ENCODE measurements around the gene FRMD4B. TPM values are rescaled to one million over a fixed set of nuclear protein-coding genes. Genes with fewer than 3 reads are reported as not detected.

The FRMD4B gene
- total and polyA plus RNA-seq, 2 experiments from 2014 or later: 6.4 to 12.8 TPM

DNA sequence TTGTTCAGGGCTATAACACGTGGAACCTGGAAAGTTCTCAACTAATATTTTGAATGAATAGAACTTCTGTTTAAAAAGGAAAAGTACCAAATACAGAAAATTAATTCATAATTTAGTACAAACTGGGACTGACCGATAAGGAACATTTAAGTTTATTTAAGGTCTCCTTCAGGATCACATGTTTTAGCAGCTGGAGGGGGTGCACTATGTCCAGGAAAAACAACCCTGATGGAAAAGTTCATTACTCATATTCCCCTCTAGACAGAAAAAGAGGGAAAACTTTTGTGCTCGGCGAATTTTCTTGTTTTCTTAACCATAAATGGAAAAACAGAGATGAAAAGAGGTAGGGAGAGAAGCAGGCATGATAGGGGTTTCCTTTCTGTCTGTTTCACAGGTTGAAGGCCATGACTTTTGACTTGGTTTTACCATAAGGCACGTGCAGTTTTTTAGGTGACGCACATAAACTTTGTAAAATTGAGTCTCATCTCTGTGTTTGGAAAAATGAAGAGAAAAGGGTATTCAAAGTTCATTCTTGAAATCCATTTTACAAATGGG is 26.5 kb downstream of the FRMD4B start:
- no peak for DNase-seq (ENCODE audit: low spot score)
- Histone ChIP-seq H4K20me1 (replicated peaks; ENCODE audit: insufficient read depth) (no peaks in the 10 kb centered on the region), H3K4me3 (no peak overlapping the region), H3K79me2 (replicated peaks; ENCODE audit: insufficient read depth) (no peaks in the 10 kb centered on the region), H3K4me2 (no peak overlapping the region), H3K27ac (ENCODE audit: low read depth) (no peak overlapping the region), H3K4me1 (ENCODE audit: insufficient read depth) (no peaks in the 10 kb centered on the region), H3K27me3 (ENCODE audit: insufficient read depth) (no peaks in the 10 kb centered on the region), H2AFZ (no peak overlapping the region), H3F3A (replicated peaks; ENCODE audit: low read depth) (no peaks in the 10 kb centered on the region), H3K9me2 (ENCODE audit: insufficient read depth) (no peaks in the 10 kb centered on the region), H3K36me3 (ENCODE audit: insufficient read depth) (no peaks in the 10 kb centered on the region)
- no peak overlapping the region for H3K4me3 Mint-ChIP-seq
- no peak for ATAC-seq
- no peaks in the 10 kb centered on the region for H3K27me3 Mint-ChIP-seq (ENCODE audit: insufficient read depth, low read depth, poor library complexity)
- peaks cover 10% of the 10 kb centered on the region; the same call in 2 of the 3 replicates for H3K9me3 Mint-ChIP-seq
- peaks cover 3% of the 10 kb centered on the region; the same call in 1 of the 3 replicates for H3K4me1 Mint-ChIP-seq
- no peak overlapping the region for H3K27ac Mint-ChIP-seq
- TF ChIP-seq, protein P1, sequence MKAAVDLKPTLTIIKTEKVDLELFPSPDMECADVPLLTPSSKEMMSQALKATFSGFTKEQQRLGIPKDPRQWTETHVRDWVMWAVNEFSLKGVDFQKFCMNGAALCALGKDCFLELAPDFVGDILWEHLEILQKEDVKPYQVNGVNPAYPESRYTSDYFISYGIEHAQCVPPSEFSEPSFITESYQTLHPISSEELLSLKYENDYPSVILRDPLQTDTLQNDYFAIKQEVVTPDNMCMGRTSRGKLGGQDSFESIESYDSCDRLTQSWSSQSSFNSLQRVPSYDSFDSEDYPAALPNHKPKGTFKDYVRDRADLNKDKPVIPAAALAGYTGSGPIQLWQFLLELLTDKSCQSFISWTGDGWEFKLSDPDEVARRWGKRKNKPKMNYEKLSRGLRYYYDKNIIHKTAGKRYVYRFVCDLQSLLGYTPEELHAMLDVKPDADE (IDR thresholded peaks at IDR 0.05): no peak
- TF ChIP-seq ZNF331 (CRISPR knock-in tag; IDR thresholded peaks at IDR 0.05; ENCODE audit: low read depth) (no peak), JUNB (IDR thresholded peaks at IDR 0.05; ENCODE audit: unreplicated experiment) (no peak)
- TF ChIP-seq, protein P2, sequence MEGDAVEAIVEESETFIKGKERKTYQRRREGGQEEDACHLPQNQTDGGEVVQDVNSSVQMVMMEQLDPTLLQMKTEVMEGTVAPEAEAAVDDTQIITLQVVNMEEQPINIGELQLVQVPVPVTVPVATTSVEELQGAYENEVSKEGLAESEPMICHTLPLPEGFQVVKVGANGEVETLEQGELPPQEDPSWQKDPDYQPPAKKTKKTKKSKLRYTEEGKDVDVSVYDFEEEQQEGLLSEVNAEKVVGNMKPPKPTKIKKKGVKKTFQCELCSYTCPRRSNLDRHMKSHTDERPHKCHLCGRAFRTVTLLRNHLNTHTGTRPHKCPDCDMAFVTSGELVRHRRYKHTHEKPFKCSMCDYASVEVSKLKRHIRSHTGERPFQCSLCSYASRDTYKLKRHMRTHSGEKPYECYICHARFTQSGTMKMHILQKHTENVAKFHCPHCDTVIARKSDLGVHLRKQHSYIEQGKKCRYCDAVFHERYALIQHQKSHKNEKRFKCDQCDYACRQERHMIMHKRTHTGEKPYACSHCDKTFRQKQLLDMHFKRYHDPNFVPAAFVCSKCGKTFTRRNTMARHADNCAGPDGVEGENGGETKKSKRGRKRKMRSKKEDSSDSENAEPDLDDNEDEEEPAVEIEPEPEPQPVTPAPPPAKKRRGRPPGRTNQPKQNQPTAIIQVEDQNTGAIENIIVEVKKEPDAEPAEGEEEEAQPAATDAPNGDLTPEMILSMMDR (conservative IDR thresholded peaks at IDR 0.05; ENCODE audit: low read depth in 2 of 2): no peak
- TF ChIP-seq, protein P3, sequence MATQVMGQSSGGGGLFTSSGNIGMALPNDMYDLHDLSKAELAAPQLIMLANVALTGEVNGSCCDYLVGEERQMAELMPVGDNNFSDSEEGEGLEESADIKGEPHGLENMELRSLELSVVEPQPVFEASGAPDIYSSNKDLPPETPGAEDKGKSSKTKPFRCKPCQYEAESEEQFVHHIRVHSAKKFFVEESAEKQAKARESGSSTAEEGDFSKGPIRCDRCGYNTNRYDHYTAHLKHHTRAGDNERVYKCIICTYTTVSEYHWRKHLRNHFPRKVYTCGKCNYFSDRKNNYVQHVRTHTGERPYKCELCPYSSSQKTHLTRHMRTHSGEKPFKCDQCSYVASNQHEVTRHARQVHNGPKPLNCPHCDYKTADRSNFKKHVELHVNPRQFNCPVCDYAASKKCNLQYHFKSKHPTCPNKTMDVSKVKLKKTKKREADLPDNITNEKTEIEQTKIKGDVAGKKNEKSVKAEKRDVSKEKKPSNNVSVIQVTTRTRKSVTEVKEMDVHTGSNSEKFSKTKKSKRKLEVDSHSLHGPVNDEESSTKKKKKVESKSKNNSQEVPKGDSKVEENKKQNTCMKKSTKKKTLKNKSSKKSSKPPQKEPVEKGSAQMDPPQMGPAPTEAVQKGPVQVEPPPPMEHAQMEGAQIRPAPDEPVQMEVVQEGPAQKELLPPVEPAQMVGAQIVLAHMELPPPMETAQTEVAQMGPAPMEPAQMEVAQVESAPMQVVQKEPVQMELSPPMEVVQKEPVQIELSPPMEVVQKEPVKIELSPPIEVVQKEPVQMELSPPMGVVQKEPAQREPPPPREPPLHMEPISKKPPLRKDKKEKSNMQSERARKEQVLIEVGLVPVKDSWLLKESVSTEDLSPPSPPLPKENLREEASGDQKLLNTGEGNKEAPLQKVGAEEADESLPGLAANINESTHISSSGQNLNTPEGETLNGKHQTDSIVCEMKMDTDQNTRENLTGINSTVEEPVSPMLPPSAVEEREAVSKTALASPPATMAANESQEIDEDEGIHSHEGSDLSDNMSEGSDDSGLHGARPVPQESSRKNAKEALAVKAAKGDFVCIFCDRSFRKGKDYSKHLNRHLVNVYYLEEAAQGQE (IDR thresholded peaks at IDR 0.05; ENCODE audit: unreplicated experiment): no peak
- H3K36me3 Mint-ChIP-seq (ENCODE audit: low read depth): no peaks in the 10 kb centered on the region

DNA sequence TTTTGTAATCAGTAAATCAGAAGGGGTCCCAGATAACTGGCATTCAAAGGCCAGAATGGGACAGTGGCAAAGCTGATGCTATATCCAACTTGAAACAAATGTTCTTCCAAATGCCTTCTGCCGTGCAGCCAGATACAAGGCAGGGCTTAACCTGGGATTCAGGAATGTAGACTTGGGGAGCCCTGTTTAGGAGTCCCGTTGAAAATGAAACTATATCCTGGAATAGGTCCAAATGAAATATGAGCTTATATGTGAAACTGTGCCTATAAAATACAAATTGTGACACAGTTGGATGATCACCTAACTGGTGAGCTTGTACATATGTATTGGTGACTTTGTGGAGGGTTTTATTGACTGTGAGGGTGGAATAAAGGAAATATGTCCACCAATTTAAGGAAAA is 28.7 kb downstream of the FRMD4B start:
- H3K4me3 ChIP-seq: no peak overlapping the region
- DNase-seq (ENCODE audit: low spot score) (no peak), ATAC-seq (no peak)
- H3K79me2 ChIP-seq (replicated peaks; ENCODE audit: insufficient read depth): no peaks in the 10 kb centered on the region
- no peaks in the 10 kb centered on the region for H3F3A ChIP-seq (replicated peaks; ENCODE audit: low read depth)
- H3K4me1 Mint-ChIP-seq: peaks cover 3% of the 10 kb centered on the region; the same call in 1 of the 3 replicates
- H3K36me3 ChIP-seq (ENCODE audit: insufficient read depth): no peaks in the 10 kb centered on the region
- H2AFZ ChIP-seq: no peak overlapping the region
- H3K9me3 Mint-ChIP-seq: peaks cover 10% of the 10 kb centered on the region; the same call in 2 of the 3 replicates
- H3K27ac Mint-ChIP-seq: no peak overlapping the region
- H3K4me1 ChIP-seq (ENCODE audit: insufficient read depth): no peaks in the 10 kb centered on the region
- no peaks in the 10 kb centered on the region for H3K9me2 ChIP-seq (ENCODE audit: insufficient read depth)
- no peak overlapping the region for H3K27ac ChIP-seq (ENCODE audit: low read depth)
- no peaks in the 10 kb centered on the region for H3K36me3 Mint-ChIP-seq (ENCODE audit: low read depth)
- no peaks in the 10 kb centered on the region for H3K27me3 Mint-ChIP-seq (ENCODE audit: insufficient read depth, low read depth, poor library complexity)
- H3K4me2 ChIP-seq: no peak overlapping the region
- no peak overlapping the region for H3K4me3 Mint-ChIP-seq
- no peaks in the 10 kb centered on the region for H3K27me3 ChIP-seq (ENCODE audit: insufficient read depth)
- no peak for TF ChIP-seq CREB1 (CRISPR knock-in tag; IDR thresholded peaks at IDR 0.05; ENCODE audit: low read depth)
- TF ChIP-seq, protein P3 (IDR thresholded peaks at IDR 0.05; ENCODE audit: unreplicated experiment): no peak
- TF ChIP-seq ZNF331 (CRISPR knock-in tag; IDR thresholded peaks at IDR 0.05; ENCODE audit: low read depth): no peak
- no peak for TF ChIP-seq EZH2 (IDR thresholded peaks at IDR 0.05; ENCODE audit: low read depth, unreplicated experiment)
- no peaks in the 10 kb centered on the region for H4K20me1 ChIP-seq (replicated peaks; ENCODE audit: insufficient read depth)
